Uterus (tissue), 2 donors: Measurements from ENCODE around the gene ZNF780B.

Experiments
- POLR2A ChIP-seq, 2 donors: fragments of 450-650 bp; IDR thresholded peaks; one replicate each; pipeline ENCODE4 v1.6.1; 2016; ENCODE audit warnings: antibody characterized with exemption in 2 of 2, mild to moderate bottlenecking in 1 of 2, moderate library complexity in 1 of 2
- TF ChIP-seq, protein P1 (sequence below), 4 experiments: fragments of 200-600 bp in 2 of 4; fragments of 450-650 bp in 2 of 4; sonication (generic) in 2 of 4; IDR thresholded peaks; one replicate each; pipeline ENCODE4 v1.5.1; 2016 to 2019; ENCODE audit warnings: antibody characterized with exemption in 4 of 4, mild to moderate bottlenecking in 2 of 4, moderate library complexity in 1 of 4

DNA sequence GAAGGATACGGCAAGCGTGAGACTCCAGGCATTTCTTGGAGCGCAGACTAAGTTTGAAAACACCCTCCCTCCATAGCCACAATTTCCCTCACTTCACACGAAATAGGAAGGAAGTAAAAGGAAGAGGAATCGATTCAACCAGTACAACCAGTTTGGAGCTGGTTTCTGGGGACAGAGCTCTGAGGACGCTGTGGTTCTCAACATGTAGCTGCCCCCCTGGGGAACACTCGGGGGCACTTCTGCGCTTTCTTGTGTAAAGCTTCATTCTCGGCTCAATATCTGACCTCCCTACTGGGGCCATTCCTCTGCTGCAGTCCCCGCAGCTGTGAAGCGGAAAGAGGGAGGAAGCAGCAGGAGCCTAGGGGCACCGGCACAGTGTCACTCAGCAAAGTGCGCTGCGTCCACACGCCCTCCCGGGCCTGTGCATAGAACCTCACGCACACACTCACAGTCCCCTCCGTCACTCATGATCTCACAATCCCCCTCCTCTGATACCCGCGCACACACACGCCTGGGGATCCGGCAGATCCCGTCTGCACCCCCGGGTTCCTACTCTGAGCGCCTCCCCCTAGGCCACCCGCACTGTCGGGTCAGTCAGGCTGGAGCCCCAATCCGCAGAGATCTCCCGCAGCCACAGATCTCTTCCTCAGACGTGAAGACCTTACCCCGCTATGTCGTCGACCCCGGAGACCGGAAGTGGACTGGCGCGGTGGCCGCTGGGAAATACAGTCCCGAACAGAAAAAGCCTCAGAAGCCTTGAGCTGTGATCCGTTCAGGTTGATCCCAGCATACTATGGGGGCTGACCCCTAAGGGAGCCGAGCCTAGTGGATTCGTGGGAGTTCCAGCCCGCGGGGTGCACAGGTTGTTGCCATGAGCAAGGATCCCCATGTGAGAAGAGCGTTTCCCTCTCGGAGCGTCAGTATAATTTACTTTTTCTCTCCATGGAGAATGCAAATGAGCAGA lies 34.5 kb upstream of the ZNF780B start, which contains the start of gene ZNF780A:
- peak in 1 of 2 donors; percentile 32 for TF ChIP-seq POLR2A (IDR thresholded peaks at IDR 0.05)
- TF ChIP-seq, protein P1, sequence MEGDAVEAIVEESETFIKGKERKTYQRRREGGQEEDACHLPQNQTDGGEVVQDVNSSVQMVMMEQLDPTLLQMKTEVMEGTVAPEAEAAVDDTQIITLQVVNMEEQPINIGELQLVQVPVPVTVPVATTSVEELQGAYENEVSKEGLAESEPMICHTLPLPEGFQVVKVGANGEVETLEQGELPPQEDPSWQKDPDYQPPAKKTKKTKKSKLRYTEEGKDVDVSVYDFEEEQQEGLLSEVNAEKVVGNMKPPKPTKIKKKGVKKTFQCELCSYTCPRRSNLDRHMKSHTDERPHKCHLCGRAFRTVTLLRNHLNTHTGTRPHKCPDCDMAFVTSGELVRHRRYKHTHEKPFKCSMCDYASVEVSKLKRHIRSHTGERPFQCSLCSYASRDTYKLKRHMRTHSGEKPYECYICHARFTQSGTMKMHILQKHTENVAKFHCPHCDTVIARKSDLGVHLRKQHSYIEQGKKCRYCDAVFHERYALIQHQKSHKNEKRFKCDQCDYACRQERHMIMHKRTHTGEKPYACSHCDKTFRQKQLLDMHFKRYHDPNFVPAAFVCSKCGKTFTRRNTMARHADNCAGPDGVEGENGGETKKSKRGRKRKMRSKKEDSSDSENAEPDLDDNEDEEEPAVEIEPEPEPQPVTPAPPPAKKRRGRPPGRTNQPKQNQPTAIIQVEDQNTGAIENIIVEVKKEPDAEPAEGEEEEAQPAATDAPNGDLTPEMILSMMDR (IDR thresholded peaks at IDR 0.05): no peak
